GM23338 (cell line): ENCODE results near the gene GPAM. TPM values are rescaled to one million over a fixed set of nuclear protein-coding genes. Genes with fewer than 3 reads are reported as not detected.

Experiments used
- ATAC-seq: fragments of 200-7000 bp; cut with Tn5 transposase; 3 replicates; pipeline ENCODE4 v1.9.1; 2020
- DNase-seq: peaks from one replicate; pipeline ENCODE4 v3.0.0-alpha.2; 2015; ENCODE audit warnings: low spot score
- H2AFZ ChIP-seq: fragments of 200-600 bp; sonication (generic); 2 replicates; pipeline ENCODE4 v1.8.0; 2016; ENCODE audit warnings: antibody characterized with exemption, mild to moderate bottlenecking, moderate library complexity
- H3F3A ChIP-seq: fragments of 200-600 bp; sonication (generic); replicated peaks from 2 replicates; pipeline ENCODE4 v1.8.0; 2017; ENCODE audit warnings: antibody characterized with exemption, mixed run types, low read depth
- H3K27ac ChIP-seq: fragments of 200-600 bp; sonication (generic); 2 replicates; pipeline ENCODE4 v1.6.1; 2016; ENCODE audit warnings: low read depth
- H3K27me3 ChIP-seq: fragments of 200-600 bp; sonication (generic); 2 replicates; pipeline ENCODE4 v1.8.0; 2016; ENCODE audit warnings: mild to moderate bottlenecking, mixed run types, moderate library complexity; ENCODE audit not compliant: insufficient read depth
- H3K36me3 ChIP-seq: fragments of 200-600 bp; sonication (generic); 2 replicates; pipeline ENCODE4 v1.8.0; 2016; ENCODE audit warnings: mild to moderate bottlenecking; ENCODE audit not compliant: insufficient read depth
- H3K4me1 ChIP-seq: fragments of 200-600 bp; sonication (generic); 2 replicates; pipeline ENCODE4 v1.8.0; 2016; ENCODE audit warnings: mild to moderate bottlenecking, moderate library complexity; ENCODE audit not compliant: insufficient read depth
- H3K4me2 ChIP-seq: fragments of 200-600 bp; sonication (generic); 2 replicates; pipeline ENCODE4 v1.7.1; 2017; ENCODE audit warnings: mixed run types
- H3K4me3 ChIP-seq: fragments of 200-600 bp; sonication (generic); 2 replicates; pipeline ENCODE4 v1.6.1; 2016; ENCODE audit warnings: mixed run types
- H3K79me2 ChIP-seq: fragments of 200-600 bp; sonication (generic); replicated peaks from 2 replicates; pipeline ENCODE4 v1.8.0; 2017; ENCODE audit warnings: mild to moderate bottlenecking; ENCODE audit not compliant: insufficient read depth
- H3K9me2 ChIP-seq: fragments of 200-600 bp; sonication (generic); 2 replicates; pipeline ENCODE4 v1.8.0; 2017; ENCODE audit not compliant: insufficient read depth
- H4K20me1 ChIP-seq: fragments of 200-600 bp; sonication (generic); replicated peaks from 2 replicates; pipeline ENCODE4 v1.8.0; 2017; ENCODE audit warnings: mild to moderate bottlenecking; ENCODE audit not compliant: insufficient read depth
- H3K27ac Mint-ChIP-seq: 2 replicates; pipeline ENCODE4 v1.8.0; 2020; ENCODE audit warnings: inconsistent platforms, mild to moderate bottlenecking, moderate library complexity, mixed read lengths
- H3K27me3 Mint-ChIP-seq: 3 replicates; pipeline ENCODE4 v1.8.0; 2022; ENCODE audit warnings: low read depth, mild to moderate bottlenecking, moderate library complexity, mixed read lengths, inconsistent platforms; ENCODE audit not compliant: insufficient read depth, poor library complexity
- H3K36me3 Mint-ChIP-seq: 3 replicates; pipeline ENCODE4 v1.8.0; 2021; ENCODE audit warnings: low read depth, mild to moderate bottlenecking, inconsistent platforms, moderate library complexity, mixed read lengths
- H3K4me1 Mint-ChIP-seq: 3 replicates; pipeline ENCODE4 v1.8.0; 2020; ENCODE audit warnings: mild to moderate bottlenecking, inconsistent platforms, mixed read lengths
- H3K4me3 Mint-ChIP-seq: 3 replicates; pipeline ENCODE4 v1.8.0; 2021; ENCODE audit warnings: moderate library complexity, mild to moderate bottlenecking, inconsistent platforms, mixed read lengths
- H3K9me3 Mint-ChIP-seq: 3 replicates; pipeline ENCODE4 v1.8.0; 2020; ENCODE audit warnings: moderate library complexity, mild to moderate bottlenecking, inconsistent platforms, mixed read lengths
- CREB1 ChIP-seq: fragments of 250-450 bp; sonication (Bioruptor Pico); IDR thresholded peaks from 2 replicates; pipeline ENCODE4 v1.5.0; 2020; ENCODE audit warnings: low read depth, mild to moderate bottlenecking, moderate library complexity
- EZH2 ChIP-seq: fragments of 200-600 bp; sonication (generic); IDR thresholded peaks from one replicate; pipeline ENCODE4 v1.8.0; 2017; ENCODE audit warnings: antibody characterized with exemption, mild to moderate bottlenecking, low read depth; ENCODE audit not compliant: unreplicated experiment
- EZH2phosphoT487 ChIP-seq: fragments of 200-600 bp; sonication (generic); IDR thresholded peaks from one replicate; pipeline ENCODE4 v1.8.1; 2018; ENCODE audit warnings: antibody characterized with exemption; ENCODE audit not compliant: unreplicated experiment
- JUNB ChIP-seq: IDR thresholded peaks from one replicate; pipeline ENCODE4 v1.6.1; 2016; ENCODE audit warnings: antibody characterized with exemption; ENCODE audit not compliant: unreplicated experiment
- NANOG ChIP-seq: IDR thresholded peaks from 2 replicates; pipeline ENCODE4 v1.6.1; 2016; ENCODE audit warnings: antibody characterized with exemption, borderline replicate concordance
- POLR2AphosphoS5 ChIP-seq: IDR thresholded peaks from 2 replicates; pipeline ENCODE4 v1.6.1; 2016; ENCODE audit warnings: antibody characterized with exemption, low read depth
- STAT1 ChIP-seq: IDR thresholded peaks from one replicate; pipeline ENCODE4 v1.6.1; 2016; ENCODE audit warnings: antibody characterized with exemption; ENCODE audit not compliant: unreplicated experiment
- ZNF114 ChIP-seq: fragments of 250-450 bp; sonication (Bioruptor Pico); IDR thresholded peaks from 2 replicates; pipeline ENCODE4 v1.5.0; 2020; ENCODE audit warnings: mild to moderate bottlenecking, moderate library complexity
- ZNF331 ChIP-seq: fragments of 250-450 bp; sonication (Bioruptor Pico); IDR thresholded peaks from 2 replicates; pipeline ENCODE4 v1.5.0; 2020; ENCODE audit warnings: low read depth, mild to moderate bottlenecking, moderate library complexity
- polyA plus RNA-seq: library from polyadenylated mRNA; unstranded; fragments of >200 nt; fragmentation: Nextera tagmentation; extraction: Ambion mirVana; gene quantifications from 2 replicates; pipeline ENCODE4 v1.2.1, GENCODE V29; 2016
- total RNA-seq: library from RNA; depleted of rRNA; stranded (reverse); fragments of >200 nt; shearing (Covaris generic); gene quantifications from 2 replicates; pipeline ENCODE4 v1.2.3, GENCODE V29; 2014
- TF ChIP-seq, protein P1 (sequence below): IDR thresholded peaks from one replicate; pipeline ENCODE4 v1.6.1; 2018; ENCODE audit warnings: antibody characterized with exemption; ENCODE audit not compliant: unreplicated experiment

GPAM gene
- total and polyA plus RNA-seq, 2 experiments from 2014 or later, result 5.5 to 16.6 TPM

DNA sequence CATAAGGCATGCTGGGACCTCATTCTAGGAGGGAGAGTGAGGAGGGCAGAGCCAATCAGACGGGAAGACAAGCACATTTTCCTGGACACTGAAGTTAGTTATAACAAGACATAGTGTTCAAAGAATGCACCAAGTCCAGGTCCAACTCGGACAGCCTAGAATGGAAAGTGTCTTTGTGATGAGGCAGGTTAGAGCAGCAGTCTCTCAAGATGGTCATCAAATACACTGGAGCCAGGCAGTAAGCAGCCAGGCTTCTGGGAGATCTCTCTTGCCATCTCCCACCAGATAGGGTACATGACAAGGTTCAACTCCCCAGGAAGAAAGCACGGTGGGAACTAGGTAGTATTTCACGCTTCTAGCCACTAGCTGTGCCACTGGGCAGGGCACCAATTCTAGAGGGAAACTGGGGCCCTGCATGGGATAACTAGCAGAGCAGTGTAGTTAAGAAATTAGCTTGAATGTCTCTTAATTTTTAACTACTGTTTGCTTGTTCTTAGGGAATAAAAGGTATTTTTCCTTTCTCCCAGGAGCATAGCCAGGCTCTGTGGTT lies 7.6 kb upstream of the GPAM start:
- H3K9me2 ChIP-seq, result peaks cover 6% of the 10 kb centered on the region; the same call in 1 of the 2 replicates
- no peaks in the 10 kb centered on the region for H3K79me2 ChIP-seq
- no peak overlapping the region for H2AFZ ChIP-seq
- H3K4me1 ChIP-seq, result no peaks in the 10 kb centered on the region
- no peak overlapping the region for H3K4me2 ChIP-seq
- H3K27ac Mint-ChIP-seq, result no peak overlapping the region
- H3F3A ChIP-seq, result no peaks in the 10 kb centered on the region
- peaks cover 9% of the 10 kb centered on the region; the same call in 2 of the 3 replicates for H3K9me3 Mint-ChIP-seq
- H3K27ac ChIP-seq, result no peak overlapping the region
- no peak for ATAC-seq
- H3K27me3 ChIP-seq, result no peaks in the 10 kb centered on the region
- H3K36me3 ChIP-seq, result no peaks in the 10 kb centered on the region
- H4K20me1 ChIP-seq, result no peaks in the 10 kb centered on the region
- DNase-seq, result no peak
- peaks cover 2% of the 10 kb centered on the region for H3K27me3 Mint-ChIP-seq
- H3K4me1 Mint-ChIP-seq, result no peaks in the 10 kb centered on the region
- TF ChIP-seq ZNF331 (CRISPR knock-in tag), result no peak
- no peak for TF ChIP-seq POLR2AphosphoS5
- no peak for TF ChIP-seq EZH2phosphoT487
- TF ChIP-seq JUNB, result no peak
- no peaks in the 10 kb centered on the region for H3K36me3 Mint-ChIP-seq
- no peak overlapping the region for H3K4me3 Mint-ChIP-seq
- H3K4me3 ChIP-seq, result no peak overlapping the region

DNA sequence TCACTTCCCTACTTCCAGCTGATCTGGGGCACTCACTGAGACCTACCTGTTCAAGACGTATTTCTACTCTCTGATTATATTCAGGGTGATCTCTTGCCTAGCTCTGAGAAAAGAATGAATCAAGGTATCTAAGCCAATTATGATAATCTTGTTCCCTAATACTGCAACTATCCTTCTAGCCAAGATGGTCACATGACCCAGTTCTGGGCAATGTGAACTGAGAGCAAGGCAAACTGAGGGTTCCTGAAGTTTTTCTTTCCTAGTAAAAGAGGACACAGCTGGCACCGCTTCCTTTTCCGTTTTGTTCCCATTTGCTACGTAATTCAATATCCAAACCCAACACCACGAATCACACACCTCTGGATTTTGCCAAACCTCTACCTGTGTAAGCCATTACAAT lies 5.9 kb upstream of the GPAM start:
- H3K4me1 ChIP-seq, result 0 out of 2 replicates have a peak, but pooled peaks cover 1% of the 10 kb centered on the region
- no peaks in the 10 kb centered on the region for H3K36me3 ChIP-seq
- ATAC-seq (no peak), DNase-seq (no peak)
- H3K36me3 Mint-ChIP-seq, result no peaks in the 10 kb centered on the region
- H3K9me3 Mint-ChIP-seq, result peaks cover 13% of the 10 kb centered on the region; the same call in 2 of the 3 replicates
- H3K4me2 ChIP-seq, result no peak overlapping the region
- no peak overlapping the region for H3K27ac ChIP-seq
- no peak overlapping the region for H3K4me3 ChIP-seq
- peaks cover 6% of the 10 kb centered on the region; the same call in 1 of the 2 replicates for H3K9me2 ChIP-seq
- H3K79me2 ChIP-seq, result no peaks in the 10 kb centered on the region
- H3K27me3 Mint-ChIP-seq, result peaks cover 2% of the 10 kb centered on the region
- H2AFZ ChIP-seq, result no peak overlapping the region
- H3F3A ChIP-seq, result no peaks in the 10 kb centered on the region
- H4K20me1 ChIP-seq, result no peaks in the 10 kb centered on the region
- no peak overlapping the region for H3K27ac Mint-ChIP-seq
- no peak for TF ChIP-seq NANOG
- TF ChIP-seq EZH2, result no peak
- TF ChIP-seq, protein P1, sequence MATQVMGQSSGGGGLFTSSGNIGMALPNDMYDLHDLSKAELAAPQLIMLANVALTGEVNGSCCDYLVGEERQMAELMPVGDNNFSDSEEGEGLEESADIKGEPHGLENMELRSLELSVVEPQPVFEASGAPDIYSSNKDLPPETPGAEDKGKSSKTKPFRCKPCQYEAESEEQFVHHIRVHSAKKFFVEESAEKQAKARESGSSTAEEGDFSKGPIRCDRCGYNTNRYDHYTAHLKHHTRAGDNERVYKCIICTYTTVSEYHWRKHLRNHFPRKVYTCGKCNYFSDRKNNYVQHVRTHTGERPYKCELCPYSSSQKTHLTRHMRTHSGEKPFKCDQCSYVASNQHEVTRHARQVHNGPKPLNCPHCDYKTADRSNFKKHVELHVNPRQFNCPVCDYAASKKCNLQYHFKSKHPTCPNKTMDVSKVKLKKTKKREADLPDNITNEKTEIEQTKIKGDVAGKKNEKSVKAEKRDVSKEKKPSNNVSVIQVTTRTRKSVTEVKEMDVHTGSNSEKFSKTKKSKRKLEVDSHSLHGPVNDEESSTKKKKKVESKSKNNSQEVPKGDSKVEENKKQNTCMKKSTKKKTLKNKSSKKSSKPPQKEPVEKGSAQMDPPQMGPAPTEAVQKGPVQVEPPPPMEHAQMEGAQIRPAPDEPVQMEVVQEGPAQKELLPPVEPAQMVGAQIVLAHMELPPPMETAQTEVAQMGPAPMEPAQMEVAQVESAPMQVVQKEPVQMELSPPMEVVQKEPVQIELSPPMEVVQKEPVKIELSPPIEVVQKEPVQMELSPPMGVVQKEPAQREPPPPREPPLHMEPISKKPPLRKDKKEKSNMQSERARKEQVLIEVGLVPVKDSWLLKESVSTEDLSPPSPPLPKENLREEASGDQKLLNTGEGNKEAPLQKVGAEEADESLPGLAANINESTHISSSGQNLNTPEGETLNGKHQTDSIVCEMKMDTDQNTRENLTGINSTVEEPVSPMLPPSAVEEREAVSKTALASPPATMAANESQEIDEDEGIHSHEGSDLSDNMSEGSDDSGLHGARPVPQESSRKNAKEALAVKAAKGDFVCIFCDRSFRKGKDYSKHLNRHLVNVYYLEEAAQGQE, result no peak
- no peak for TF ChIP-seq STAT1
- no peak for TF ChIP-seq ZNF331 (CRISPR knock-in tag)
- no peak for TF ChIP-seq CREB1 (CRISPR knock-in tag)
- no peak for TF ChIP-seq JUNB
- TF ChIP-seq POLR2AphosphoS5, result no peak
- TF ChIP-seq ZNF114 (CRISPR knock-in tag), result no peak
- H3K4me3 Mint-ChIP-seq, result no peak overlapping the region
- H3K27me3 ChIP-seq, result no peaks in the 10 kb centered on the region
- peaks cover 3% of the 10 kb centered on the region; the same call in 2 of the 3 replicates for H3K4me1 Mint-ChIP-seq
